AG10803 (cell line): ENCODE measurements around the gene SLC48A1.
A peak's percentile ranks its signal among the peaks of the same experiment; 100 is the strongest.
"Not testable (repeated sequence)": the region's sequence is repeated elsewhere in the genome, so short reads cannot be mapped to it uniquely, and the experiment has no call there.

ENCODE experiments used
- DNase-seq: peaks from one replicate; pipeline ENCODE4 v3.0.0; 2010; ENCODE audit warnings: low read depth
- H3K4me3 ChIP-seq: 2 replicates; pipeline ENCODE4 v1.5.1; 2011; ENCODE audit warnings: mild to moderate bottlenecking, low read length, control low read depth
- TF ChIP-seq, protein P1 (sequence below): conservative IDR thresholded peaks from 2 replicates; pipeline ENCODE4 v1.5.1; 2011; ENCODE audit warnings: mild to moderate bottlenecking, low read length, control low read depth, inconsistent platforms

Gene SLC48A1

DNA sequence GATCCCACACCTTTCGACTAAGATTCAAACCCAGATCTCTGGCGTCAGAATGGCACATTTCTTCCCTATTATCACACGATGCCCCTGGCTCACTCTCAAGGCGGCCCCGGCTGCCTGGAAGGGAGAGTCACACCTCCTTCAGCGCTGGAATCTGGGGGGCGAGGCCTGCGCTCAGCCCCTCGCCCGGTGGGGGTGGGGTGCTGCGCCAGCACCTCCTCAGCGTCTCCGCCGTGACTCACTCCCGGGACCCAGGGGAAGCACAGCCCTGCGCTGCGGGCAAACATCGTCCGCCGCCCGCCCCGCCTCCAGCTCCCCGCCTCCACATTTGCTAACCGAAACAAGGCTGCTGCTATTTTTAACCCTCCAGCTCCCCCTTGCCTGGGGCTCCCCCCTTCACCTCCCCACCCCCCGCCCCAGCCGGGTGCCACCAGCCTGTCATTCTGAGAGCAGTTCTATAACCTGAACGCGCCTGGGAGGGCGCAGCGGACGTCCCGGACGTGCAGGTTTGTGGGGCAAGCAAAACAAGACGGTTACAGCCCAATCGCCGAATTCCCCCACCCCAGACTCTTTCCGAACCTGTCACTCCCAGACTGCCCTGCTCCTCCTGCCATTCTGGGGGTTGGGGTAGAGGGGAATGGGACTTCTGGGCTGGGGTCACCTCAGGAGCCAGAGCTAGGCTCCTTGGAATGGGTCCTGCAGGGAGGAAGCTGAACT lies 39.9 kb downstream of the SLC48A1 start:
- TF ChIP-seq, protein P1, sequence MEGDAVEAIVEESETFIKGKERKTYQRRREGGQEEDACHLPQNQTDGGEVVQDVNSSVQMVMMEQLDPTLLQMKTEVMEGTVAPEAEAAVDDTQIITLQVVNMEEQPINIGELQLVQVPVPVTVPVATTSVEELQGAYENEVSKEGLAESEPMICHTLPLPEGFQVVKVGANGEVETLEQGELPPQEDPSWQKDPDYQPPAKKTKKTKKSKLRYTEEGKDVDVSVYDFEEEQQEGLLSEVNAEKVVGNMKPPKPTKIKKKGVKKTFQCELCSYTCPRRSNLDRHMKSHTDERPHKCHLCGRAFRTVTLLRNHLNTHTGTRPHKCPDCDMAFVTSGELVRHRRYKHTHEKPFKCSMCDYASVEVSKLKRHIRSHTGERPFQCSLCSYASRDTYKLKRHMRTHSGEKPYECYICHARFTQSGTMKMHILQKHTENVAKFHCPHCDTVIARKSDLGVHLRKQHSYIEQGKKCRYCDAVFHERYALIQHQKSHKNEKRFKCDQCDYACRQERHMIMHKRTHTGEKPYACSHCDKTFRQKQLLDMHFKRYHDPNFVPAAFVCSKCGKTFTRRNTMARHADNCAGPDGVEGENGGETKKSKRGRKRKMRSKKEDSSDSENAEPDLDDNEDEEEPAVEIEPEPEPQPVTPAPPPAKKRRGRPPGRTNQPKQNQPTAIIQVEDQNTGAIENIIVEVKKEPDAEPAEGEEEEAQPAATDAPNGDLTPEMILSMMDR = no peak
- peak overlapping the region; percentile 54 for H3K4me3 ChIP-seq
- peak; percentile 81 for DNase-seq

DNA sequence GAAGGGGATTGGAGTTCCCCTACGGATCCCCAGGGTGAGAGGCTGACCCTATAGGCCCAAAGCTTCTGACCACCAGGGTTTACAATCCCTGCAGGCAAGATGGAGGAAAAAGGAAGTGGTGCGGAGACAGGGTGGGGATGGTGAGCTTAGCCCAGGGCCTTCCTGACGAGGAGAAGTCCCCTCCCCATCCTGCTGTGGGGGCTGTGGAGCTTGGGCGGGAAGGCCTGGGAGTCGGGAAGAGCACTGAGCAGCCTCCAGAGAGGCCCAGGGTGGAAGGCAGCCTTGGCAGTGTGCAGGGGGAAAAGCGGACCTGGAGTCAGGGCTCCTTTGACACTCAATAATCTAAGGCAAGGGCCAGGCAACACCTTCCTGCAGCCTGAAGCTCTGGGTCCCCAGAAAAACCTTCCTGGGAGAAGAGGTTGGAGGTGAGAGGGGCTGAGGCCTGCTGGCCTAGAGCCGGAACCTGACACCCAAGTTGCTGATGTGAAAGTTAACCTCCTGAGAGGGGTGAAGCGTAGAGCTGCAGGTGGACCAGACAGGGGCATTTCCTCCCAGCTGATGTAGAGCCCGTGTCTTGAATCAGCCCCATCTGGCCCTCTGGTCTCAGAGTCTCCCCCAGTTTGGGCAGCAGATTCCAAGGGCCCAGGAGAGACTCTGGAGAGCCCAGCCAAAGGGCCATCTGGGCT lies 40.6 kb downstream of the SLC48A1 start:
- TF ChIP-seq, protein P1 = no peak
- peak overlapping the region; percentile 54 for H3K4me3 ChIP-seq
- no peak for DNase-seq

DNA sequence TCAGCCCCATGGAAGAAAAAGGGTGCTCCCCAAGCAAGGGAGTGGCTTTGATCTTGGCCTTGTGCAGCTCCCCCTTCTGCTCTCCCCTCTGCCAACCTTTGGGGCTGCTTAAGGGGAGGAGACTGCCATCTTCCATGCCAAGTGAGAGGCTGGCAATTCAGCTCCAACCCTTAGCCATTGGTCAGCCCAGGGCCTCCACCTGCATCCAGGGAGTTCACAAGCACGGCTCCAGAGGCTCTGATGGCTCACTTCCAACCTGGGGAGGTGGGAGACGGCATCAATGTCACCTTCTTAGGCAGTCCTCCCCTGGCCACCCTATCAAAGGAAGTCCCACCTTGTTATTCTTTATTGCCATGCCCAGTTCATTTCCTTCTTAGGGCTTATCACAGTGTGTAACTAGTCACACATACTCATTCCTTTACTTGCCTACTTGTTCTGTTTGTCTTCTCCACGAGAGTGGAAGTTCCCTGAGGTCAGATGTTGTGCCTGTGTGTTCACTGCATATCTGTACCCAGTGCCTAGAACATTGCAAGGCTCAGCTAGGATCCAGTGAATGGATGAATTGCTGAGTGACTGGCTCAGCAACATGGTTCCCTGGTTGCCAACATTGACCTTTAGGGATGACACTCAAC lies 41.6 kb downstream of the SLC48A1 start:
- TF ChIP-seq, protein P1 = no peak
- H3K4me3 ChIP-seq = no peak overlapping the region
- DNase-seq = no peak

DNA sequence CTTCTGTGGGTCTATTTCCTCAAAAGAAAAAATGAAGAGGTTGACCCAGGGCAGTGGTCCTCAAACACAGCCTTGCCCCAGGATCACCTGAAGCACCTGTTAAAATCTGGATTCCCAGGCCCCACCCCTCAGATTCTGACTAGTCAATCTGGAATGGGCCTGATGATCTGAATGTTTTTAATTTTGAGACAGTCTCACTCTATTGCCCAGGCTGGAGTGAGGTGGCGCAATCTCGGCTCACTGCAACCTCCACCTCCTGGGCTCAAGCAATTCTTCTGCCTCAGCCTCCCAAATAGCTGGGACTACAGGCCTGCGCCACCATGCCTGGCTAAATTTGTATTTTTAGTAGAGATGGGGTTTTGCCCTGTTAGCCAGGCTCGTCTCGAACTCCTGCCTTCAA lies 42.4 kb downstream of the SLC48A1 start:
- H3K4me3 ChIP-seq, DNase-seq: not testable (repeated sequence)

DNA sequence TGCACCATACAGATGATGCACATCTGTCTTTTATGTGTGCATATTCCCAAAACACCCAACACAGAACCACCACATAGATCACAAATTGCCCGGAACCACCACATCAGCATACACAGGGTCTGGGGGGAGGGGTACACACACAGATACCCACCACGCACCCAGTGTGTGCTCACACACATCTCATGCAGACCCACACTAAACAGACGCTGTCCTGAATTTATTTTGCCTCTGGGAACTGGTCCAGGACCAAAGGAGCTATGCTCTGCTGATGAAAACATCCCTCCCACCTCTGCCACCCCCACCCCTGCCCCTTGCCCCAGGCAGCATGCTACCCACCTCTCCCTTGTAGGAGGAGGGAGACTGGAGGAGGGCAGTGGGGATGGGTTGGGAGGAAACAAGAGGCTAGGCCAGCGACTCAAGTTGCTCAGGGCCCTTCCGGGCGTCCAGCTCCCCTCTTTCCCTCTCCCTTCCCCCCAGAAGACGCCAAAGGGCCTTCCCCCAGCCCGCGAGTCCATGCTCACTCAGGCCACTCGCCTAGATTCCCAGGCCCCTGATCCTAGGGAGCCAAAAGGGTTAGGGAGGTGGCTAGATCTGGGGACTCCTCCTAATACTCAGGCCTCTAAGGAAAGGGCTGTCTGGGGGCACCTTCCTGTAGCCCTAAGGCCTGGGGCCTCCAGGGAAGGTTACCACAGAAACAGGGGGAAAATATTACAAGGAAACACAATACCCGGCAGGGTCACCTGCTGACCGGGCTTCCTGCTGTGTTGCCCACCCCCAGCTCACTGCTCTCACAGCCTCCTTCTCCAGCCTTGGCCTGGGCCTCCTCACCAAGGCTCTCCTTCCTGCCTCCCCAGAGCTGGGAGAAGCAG lies 43.6 kb downstream of the SLC48A1 start:
- peak overlapping the region; percentile 90 for H3K4me3 ChIP-seq
- DNase-seq = no peak
- TF ChIP-seq, protein P1 = no peak

DNA sequence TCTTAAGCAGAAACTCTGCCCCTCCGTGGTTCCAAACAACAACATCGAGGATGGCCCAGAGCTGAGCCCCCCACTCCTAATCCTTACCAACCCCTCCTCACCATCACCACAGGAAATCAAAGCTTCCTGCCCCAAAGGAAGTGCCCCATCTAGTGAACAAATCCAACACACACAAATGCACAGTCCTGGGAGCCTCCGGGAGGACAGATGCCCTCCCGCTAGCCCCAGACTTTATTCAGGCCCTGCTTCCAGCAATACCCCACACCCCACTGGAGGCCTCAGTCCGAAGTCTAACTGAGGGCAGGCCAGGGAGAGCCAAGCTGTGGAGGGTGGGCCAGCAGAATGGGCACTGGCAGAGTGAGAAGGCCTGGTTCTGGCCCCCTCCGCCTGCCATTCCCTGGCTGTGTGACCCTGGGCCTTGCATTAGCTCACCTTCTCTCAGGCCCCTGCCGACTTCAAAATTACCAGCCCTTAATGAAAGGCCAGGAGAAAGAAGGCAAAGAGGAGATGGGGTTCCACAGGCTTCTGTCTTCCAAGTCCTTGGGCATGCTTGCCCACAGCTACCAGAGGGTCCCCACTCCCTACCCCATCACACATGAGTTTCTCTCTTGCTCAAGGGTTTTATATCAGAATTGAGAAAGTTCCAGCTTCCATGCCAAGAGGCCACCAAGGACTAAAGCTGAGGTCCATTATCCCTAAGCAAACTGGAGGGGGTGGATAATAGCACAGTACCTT lies 44.4 kb downstream of the SLC48A1 start:
- H3K4me3 ChIP-seq = peak overlapping the region; percentile 90
- TF ChIP-seq, protein P1 = peak; percentile 58
- no peak for DNase-seq

DNA sequence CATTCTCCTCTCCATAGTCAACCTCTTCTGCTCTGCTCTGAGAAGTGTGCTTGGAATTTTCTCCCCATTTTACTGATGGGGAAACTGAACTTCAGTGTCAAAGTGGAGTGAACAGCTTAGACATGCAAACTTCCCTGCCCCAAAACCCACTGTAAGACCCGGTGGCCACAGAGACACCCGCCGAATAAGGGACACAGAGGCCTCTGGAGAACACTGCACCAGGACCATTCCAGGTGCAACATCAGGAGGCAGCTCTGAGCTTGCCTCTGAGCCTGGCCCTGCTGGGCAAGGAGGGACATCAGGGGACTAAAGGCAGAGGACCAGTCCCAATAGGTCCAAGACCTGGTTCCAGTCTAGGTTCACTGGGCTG lies 45.0 kb downstream of the SLC48A1 start:
- no peak for DNase-seq
- TF ChIP-seq, protein P1 = no peak; the same call in 1 of the 2 replicates
- H3K4me3 ChIP-seq = peak overlapping the region; percentile 90
